ENCODE measurements around the gene CLDN22.

Gene CLDN22

DNA sequence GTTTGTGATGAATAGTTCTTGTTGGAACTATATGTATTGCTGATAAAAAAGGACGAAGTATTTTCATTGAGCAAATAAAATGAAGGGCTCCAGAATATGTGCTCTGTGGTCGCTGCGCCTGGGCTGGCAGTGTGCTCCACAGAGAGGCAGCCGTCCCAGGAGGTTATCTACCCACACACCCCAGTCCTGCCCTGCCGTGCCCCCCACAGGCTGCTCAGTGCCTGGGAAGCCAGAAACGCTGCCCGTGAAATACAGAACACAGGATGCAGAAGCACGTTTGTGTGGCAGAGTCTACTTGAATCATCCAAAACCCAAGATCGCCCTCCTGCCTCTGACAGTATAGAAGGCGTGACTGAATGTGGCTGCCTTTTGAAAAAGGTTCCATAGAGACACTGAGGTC, 1.4 kb downstream of the CLDN22 start:
- no peak for DNase-seq

DNA sequence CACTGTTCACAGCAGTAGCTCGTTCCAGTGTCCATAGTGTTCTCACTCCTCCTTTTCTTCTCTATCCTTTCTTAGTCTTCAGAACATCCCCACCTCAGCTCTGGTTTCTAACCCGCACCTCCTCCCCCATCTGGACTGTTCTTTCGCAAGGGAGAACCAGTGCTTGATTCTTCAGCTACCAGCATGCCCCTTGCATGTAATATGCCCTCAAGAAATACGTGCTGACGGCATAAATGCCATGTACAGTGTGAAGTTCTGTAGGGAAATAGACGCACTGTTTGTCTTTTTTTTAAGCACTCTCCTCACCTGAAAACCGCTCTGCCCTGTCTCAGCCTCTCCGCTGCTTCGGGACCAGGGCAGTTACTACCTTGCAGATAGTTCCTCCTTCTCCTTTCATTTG, 5.3 kb downstream of the CLDN22 start:
- no peak for DNase-seq

DNA sequence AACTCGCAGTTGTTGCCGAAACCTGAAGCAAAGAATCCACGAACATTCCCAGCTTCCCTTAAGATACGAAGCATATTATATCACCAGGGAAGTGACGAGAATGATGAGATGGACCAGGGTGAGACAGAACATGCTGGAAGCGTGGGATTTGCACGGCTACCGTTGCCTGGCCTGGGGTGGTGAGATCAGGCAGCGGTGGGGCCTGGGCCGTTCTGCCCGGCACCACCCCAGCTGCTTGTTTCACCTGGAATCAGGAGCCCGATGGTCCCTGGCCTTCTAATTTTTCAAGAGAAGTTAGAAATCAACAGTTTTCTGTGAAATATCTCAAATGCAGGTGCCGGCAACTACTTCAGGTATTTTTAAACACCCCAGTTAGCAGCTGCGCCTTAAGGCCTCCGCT, 5.7 kb downstream of the CLDN22 start:
- no peak for DNase-seq

DNA sequence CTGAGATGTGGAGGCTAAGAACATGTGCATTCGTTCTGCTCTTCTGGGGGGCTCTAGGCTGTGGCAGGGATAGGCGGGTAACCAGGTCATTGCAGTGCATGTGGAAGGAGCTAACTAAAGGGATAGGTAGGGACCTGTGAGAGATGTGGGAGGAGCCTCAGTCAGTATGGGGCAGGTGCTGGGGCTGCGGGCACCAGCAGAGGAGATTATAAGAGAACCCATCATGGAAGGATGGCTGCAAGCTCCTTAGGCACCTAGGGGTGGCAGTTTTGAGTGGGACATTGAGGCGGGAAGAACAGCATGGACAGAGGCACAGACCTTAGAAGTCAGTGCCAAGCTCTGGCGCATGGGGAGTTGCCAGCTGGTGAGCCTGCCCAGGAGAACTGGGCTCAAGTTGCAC, 7.2 kb downstream of the CLDN22 start:
- DNase-seq, result no peak

DNA sequence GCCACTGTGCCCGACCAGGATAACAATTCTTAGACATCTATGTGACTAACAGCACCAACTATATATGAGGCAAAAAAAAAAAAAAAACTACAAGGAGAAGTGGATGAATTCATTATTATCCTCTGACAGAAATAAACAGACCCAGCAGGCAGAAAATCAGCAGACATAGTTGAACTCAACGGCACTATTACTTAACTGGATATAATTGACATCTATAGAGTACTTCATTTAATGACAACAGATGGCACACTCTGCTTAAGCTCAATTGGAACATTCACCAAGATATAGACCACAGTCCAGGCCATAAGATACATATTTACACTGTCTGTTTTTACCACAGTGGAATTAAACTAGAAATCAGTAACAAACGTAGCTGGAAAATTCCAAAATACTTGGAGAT, 13.3 kb downstream of the CLDN22 start:
- DNase-seq, result no peak

DNA sequence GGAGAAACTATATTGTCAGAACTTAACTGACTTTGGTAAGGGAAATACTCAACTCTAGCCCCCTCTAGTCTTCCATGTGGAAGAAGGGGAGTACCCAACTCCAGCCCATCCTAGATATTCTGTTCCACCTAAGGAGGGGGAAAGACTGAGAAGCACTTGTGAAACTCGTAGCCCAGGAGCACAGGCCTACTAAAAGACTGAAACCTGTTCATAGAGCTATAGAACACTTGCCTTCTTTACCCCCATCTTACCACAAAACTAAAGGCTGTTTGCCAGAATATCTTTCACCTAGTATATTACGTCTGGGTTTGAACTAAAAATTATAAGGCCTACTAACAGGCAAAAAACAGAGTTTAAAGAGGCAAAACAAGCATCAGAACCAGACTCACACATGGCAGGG, 15.5 kb downstream of the CLDN22 start:
- DNase-seq, result no peak

DNA sequence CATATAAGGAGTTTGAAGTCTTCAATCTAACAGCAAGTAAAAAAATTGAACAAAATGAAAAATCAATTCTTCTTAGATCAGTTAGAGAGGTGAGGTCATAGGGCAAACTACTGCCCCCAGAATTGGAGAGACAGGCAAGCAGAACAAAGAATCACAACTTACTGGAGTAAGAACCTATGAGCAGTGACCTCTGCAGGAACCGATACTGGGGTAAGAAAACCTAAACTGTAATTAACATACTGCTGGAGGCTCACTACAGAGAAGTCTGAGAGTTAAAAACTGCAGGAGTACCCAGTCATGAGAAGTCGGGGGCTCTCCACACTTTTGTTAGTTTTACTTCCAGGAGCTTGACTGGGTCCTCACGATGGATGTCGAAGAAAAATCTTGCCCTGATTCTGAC, 16.0 kb downstream of the CLDN22 start:
- no peak for DNase-seq

DNA sequence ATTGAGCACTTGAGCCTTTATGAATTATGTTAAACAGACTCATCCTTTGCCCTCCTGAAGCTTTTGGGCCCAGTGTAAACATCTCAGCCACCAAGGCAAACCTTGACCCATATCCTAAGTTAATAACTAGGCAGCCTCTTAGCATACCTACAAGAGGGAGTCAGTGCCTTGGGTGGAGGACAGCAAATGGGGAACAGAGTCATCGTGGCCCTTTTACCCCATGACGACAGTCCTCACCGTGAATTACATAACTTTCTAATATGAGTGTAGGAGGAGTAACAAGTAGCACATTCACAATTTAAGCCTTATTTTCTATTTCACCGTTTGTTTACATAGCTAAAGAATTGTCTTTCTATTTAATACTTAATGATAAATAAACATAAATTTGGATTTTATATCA, 16.8 kb downstream of the CLDN22 start:
- DNase-seq, result no peak

DNA sequence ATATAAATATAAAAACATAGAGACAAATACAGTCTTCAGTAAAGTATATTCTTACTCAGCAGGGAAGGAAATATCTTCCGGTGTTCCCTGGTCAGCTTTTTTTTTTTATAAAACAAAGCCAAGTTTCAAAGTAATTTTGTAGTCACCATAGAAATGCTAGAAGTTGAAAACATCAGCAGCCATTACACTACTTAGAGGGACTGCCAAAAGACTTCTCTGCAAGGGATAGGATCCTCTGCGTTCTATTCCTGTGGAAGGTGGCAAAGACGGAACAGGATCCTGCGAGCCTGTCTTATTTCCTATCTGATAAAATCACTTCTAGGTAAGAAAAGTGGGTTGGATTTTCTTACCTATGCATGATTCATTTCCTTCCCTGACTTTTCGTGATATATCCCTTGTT, 19.4 kb downstream of the CLDN22 start:
- no peak for DNase-seq

DNA sequence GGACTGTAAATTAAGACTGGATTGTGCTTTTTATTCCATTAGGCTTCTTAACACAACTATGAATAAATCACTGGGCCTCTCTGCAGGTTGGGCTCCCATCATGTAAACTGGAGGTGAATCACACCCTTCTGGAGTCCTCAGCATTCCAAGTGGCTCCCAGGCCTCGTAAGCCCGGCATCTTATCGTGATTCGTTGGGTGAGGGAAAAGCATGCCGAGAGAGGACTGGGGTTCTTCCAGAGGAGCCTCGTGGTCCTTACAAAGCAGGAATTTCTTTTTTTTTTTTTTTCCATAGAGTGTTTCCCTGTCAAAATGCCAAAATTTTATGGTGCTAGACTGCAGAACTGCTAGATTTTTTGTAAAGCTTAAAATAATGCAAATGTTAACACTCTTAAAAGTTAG, 20.0 kb downstream of the CLDN22 start:
- no peak for DNase-seq

DNA sequence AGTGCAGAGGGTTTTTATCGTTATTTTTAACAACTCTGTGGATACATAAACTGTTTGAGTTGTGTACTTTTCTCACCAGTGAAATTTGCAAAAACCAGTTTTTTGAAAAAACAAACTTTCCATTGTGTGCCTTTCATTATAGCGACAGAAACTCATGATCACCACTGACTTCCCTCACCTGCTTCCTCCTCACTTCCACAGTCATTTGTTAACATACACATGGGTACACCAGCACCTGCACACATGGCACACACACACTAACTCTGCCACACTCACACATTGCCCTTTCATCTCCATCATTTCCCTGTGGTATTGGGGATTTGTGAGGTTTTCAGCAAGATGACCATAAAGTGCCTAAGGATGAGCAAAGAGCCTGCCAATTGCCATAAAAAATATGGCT, 20.6 kb downstream of the CLDN22 start:
- DNase-seq, result no peak

DNA sequence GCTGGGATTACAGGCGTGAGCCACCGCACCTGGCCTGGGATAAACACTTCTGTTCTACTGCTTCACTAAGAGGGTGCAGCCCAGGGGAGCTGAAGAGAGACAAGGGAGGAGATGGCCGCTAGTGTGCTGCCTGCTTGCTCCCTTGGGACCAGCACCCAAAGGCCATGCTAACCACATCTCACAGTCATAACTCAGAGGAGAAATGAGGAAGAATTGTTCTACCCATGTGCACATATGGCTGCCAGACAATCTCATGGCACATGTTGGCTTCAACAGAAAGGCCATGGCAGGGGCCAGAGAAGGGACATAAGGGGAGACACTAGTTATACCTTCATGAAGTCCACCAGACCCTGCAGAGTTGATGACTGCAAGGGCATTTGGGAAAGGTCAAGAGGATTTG, 22.4 kb downstream of the CLDN22 start:
- DNase-seq, result no peak

DNA sequence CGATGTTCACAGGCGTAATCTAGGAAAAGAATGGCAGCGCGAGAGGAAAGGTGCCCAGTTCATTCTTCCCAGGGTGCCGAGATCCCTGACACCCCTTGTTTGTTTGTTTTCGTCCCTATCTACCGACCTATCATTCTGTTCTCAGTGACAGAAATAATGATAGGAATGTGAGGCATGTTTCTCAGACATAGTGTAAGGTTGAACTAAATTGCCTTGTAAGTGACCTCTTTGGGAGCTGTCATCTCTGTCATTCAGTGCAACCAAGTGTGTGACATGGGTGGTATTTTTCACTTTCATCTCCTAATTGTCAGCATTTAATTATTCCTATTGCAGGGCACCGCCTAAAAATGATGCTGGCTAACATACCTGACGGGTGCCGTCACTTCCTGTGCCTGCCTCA, 24.4 kb downstream of the CLDN22 start:
- DNase-seq, result no peak

DNA sequence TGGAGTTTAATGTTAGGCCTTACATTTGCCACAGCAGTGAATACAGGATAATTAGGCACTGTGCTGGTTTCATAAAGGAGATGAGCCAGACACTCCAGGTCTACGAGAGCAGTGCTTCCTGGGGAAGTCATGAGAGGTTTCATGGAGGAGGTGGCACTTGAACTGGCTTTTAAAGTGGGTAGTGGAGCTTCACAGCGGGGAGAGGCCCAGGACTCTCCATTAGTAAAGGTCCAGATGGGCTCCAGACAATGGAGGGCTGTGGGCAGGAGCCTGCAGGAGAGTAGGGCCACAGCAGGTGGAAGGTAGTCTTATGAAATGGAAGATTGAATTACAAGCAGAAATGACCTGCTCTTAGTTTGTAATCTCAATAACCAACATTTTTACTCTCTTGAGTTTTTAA, 29.0 kb downstream of the CLDN22 start:
- DNase-seq, result no peak

DNA sequence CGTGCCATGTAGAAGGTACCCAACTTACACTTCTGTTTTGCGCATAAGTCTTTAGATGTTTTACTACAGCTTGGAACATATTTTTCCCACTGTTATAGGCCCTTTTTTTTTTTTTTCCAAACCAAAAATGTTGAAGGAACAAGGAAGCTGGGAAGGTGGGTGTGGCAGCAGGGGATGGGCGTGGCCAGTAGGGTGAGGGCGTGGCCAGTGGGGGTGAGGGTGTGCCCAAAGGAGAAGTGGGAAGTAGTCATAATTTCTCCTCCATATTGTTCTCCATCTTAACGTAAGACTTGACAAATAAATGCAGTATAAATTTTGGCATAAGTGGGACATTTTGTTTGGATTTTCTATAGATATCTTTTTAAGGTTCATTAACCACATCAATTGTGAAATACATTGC, 30.4 kb downstream of the CLDN22 start:
- no peak for DNase-seq

DNA sequence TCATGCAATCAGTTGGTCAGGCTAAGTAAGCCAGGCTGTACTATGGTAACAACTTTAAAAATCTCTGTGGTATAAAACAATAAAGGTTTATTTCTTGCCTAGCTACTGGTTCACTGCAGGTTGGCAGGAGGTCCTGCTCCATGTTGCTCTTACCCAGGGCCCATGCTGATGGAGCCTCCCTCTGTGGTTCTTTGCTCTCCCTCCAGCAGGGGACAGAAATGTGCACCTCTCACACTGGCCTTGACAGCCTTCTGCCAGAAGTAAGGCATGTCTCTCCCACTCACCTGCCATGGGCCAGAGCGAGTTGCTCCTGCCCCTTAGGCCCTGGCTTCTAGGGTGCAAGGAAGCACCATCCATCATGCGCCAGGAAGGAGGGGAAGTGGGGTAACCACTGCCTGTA, 31.1 kb downstream of the CLDN22 start:
- DNase-seq, result no peak

DNA sequence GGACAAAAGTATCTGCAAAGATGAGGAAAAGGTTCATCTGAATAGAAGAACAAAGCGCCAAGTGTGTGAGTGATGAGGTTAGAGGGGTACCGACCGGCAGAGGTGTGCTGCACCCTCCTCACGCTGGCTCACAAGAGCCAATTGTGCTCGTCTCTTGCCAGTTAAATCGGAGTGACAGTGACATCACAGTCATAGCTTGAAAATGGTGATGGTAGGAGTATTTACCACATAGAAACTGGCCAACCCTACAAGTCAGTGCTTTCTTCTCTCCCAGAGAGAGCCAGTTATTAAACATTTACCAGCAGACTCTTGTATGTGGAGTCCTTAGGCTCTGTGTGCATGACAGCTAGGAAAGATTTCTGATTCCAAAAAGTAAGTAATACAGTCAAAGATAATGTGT, 32.4 kb downstream of the CLDN22 start:
- DNase-seq, result no peak

DNA sequence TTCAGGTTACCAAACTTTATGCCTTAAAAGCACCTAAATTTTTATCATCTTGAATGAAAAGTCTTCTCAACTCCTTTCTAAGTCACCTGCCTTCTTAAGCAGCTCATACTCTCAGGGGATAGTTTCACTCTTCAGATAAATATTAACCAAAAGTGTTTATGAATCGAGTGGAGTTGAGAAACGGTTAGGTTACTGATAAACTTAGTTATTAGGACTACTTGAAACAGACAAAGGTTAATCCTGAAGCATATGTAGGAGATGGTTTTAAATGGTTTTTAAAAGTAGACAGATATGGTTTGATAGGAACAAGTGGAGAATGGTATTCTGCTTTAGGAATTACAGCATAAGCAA, 32.8 kb downstream of the CLDN22 start:
- no peak for DNase-seq

DNA sequence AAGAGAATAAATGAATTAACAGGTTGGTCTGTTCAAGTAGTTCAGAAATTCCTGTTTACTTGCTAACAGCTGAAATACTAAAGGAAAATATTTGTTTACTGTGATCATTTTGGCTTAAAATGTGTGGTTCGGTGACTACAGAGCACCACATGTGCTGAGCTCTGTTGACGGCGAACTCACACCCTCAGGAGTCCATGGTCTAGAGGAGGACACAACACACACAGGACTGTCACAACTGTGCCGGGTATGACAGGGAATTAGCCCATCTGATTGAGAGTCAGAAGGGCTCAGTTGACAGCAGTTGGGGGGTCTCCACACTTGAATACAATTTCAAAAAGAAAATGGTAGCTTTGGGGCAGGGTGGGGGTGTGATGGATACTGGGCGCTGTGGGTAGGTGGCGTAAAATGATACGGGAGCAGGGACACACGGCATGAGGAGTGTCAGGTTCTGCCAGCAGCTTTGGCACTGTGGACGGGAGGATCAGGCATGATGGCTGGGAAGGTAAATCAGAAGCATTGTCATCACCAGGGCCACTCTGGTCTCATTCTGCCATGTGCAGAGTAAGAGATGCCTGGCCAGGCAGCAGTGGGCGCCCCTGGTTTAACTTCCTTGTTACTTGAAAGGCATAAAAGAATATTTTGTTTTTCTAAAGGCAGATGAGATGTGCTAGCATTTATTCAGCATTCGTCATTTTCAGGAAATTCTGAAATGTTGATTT, 33.3 kb downstream of the CLDN22 start:
- DNase-seq, result no peak

DNA sequence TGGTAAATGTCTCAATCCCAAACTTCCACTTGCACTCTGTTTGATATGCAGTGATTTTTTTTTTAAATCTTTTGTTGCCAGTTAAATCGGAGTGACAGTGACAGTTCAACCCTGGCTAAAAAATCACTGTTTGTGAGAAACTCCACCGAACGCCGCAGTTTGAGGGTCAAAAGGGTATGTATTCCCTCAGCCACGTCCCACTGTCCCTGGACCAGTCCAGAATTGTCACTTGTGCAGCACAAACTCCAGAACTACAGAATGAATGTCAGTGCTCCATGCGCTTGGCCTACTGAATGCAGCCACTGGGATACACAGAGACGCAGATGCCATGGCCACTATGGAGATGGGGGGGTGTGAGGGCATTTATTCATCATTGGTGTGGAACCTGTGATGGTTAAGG, 34.2 kb downstream of the CLDN22 start:
- no peak for DNase-seq

DNA sequence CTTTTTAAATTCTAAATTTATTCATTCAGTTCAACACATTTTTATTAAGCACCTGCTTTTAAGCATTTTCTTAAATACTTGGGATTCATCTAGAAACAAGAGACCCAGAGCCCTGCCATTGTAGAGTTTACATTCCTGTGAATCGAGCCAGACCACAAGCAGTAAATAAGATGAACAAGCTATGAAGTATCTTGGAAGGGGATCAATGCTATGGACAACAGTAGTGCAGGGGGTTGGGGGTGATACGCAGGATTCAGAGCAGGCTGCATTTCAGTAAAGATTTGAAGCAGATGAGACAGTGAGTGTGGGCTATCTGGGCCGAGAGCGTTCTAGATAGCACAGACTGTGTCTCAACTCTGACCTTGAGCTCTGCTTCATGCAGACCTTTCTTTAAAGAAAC, 35.1 kb downstream of the CLDN22 start:
- DNase-seq, result no peak

DNA sequence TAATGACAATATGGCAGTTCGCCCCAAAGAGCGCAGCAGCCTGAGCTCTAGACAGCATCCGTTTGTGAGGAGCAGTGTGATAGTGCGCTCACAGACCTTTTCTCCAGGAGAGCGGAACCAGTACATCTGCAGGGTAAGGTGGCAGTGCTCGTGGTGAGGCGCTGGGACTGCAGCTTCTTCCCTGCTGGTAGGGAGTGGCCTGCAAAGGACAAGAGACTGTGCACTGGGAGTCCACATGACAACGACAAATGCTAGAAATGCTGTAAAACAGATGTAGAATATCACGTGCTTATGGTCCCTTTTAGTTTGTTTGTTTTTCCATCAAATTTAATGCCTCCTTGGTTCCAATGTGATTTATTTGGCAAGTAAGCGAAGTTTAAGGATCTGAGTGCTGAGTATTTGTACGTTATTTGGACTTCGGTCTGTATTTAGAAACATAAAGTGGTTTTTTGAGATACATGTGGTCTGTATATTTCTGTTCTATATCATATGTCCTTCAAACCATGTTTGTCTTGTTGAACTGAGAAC, 35.8 kb downstream of the CLDN22 start:
- no peak for DNase-seq

DNA sequence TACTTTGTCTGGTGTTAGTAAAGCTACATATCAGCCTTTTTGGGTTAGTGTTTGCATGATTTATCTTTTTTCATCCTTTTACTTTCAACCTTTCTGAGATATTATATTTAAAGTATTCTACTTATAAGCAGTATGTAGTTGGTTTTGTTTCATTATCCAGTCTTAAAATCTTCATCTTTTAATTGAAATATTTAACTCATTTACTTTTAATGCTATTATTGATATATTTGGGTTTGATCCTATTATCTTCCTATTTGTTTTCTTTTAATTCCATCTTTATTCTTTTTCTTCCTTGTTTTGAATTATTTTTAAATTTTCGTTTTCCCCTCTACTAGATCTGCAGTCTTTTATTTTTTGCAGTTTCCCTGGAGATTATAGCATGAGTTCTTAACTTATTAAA, 44.0 kb downstream of the CLDN22 start:
- no peak for DNase-seq

DNA sequence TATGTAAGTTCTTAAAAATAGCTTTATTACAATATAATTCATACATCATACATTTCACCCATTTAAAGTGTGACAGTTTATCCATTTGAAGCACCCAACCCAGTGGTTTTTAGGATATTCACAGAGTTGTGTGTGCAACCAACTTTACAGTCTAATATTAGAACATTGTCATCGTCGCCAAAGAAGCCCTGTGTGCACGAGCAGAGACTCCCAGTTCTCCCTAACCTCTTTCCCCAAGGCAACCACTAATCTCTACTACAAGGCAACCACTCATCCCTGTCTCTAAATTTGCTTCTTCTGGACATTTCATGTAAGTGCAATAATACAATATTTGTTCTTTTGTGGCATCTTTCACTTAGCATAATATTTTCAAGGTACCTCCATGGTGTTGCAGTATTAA, 47.7 kb downstream of the CLDN22 start:
- DNase-seq, result no peak

DNA sequence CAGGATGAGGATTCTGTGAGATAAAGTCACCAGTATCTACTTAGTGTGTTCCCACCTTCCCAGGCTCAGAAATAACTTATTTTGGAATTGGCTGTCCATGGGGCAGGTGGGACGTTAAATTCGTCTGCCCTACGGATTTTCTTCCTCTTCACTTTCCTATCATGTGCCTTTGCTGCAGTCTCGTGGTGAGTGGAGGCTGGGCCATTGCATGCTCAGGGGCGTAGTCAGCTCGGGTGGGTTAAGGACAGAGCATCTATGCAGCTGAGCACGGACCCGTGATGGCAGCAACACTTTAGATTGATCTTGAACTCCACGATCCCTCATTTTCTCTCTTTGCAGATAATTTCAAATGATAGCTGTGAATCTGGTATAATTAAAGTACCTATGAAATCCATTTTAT, 51.5 kb downstream of the CLDN22 start:
- no peak for DNase-seq
